Neural progenitor cell (in vitro differentiated cells): Measurements from ENCODE around the gene SH3BP5.

Source experiments
- EZH2 ChIP-seq: fragments of 200-600 bp; sonication (generic); IDR thresholded peaks from 2 replicates; pipeline ENCODE4 v1.6.1; 2017; ENCODE audit warnings: antibody characterized with exemption, mild to moderate bottlenecking, moderate library complexity
- EZH2phosphoT487 ChIP-seq: fragments of 200-600 bp; sonication (generic); IDR thresholded peaks from 2 replicates; pipeline ENCODE4 v1.6.1; 2017; ENCODE audit warnings: antibody characterized with exemption
- TF ChIP-seq, protein P1 (sequence below): fragments of 200-600 bp; sonication (generic); IDR thresholded peaks from 2 replicates; pipeline ENCODE4 v1.5.1; 2017; ENCODE audit warnings: antibody characterized with exemption, mild to moderate bottlenecking

DNA sequence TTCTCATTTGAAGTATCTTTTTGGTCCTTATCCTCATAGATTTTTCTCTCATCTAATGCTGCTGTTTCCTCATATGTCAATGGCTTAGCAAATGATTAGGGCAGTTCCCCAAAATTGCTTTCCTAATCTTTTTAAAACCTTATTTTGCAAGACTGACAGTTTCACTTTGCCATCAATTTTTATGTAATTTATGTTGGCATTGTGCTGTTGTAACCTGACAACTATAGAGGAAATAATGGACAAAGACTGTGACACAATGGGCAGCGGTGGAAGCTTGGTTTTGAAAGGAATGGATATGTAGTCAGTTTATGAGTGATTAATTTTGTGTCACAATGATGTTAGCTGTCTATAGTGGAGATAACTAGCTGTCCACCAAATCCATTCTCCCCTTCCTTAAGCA lies 10.6 kb upstream of the SH3BP5 start:
- TF ChIP-seq, protein P1, sequence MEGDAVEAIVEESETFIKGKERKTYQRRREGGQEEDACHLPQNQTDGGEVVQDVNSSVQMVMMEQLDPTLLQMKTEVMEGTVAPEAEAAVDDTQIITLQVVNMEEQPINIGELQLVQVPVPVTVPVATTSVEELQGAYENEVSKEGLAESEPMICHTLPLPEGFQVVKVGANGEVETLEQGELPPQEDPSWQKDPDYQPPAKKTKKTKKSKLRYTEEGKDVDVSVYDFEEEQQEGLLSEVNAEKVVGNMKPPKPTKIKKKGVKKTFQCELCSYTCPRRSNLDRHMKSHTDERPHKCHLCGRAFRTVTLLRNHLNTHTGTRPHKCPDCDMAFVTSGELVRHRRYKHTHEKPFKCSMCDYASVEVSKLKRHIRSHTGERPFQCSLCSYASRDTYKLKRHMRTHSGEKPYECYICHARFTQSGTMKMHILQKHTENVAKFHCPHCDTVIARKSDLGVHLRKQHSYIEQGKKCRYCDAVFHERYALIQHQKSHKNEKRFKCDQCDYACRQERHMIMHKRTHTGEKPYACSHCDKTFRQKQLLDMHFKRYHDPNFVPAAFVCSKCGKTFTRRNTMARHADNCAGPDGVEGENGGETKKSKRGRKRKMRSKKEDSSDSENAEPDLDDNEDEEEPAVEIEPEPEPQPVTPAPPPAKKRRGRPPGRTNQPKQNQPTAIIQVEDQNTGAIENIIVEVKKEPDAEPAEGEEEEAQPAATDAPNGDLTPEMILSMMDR: no peak
- no peak for TF ChIP-seq EZH2phosphoT487
- no peak for TF ChIP-seq EZH2
